Measurements from ENCODE around the gene LAMA4. TPM values are rescaled to one million over a fixed set of nuclear protein-coding genes. Genes with fewer than 3 reads are reported as not detected.
A peak's percentile ranks its signal among the peaks of the same experiment; 100 is the strongest.

Gene LAMA4
- total RNA-seq, 1 experiment from 2014 or later = 58.3 TPM

GRCh38 chr6:112232845-112233256, 21.5 kb downstream of the LAMA4 start:
- Histone ChIP-seq H3K9me2 (ENCODE audit: insufficient read depth) (no peaks in the 10 kb centered on the region), H3K9me3 (ENCODE audit: insufficient read depth, low read depth) (peaks cover 5% of the 10 kb centered on the region; the same call in 1 of the 2 replicates), H3K27me3 (ENCODE audit: insufficient read depth, low read depth) (no peaks in the 10 kb centered on the region), H3K79me2 (ENCODE audit: low read depth) (peaks cover 98% of the 10 kb centered on the region), H3K36me3 (ENCODE audit: low read depth) (peaks cover 96% of the 10 kb centered on the region), H3K4me3 (no peak overlapping the region), H3K4me1 (replicated peaks; ENCODE audit: insufficient read depth) (peaks cover 26% of the 10 kb centered on the region), H3K4me2 (no peak overlapping the region), H3F3A (ENCODE audit: insufficient read depth, low read depth) (peaks cover 32% of the 10 kb centered on the region; the same call in 1 of the 2 replicates), H3K27ac (no peak overlapping the region), H4K20me1 (ENCODE audit: insufficient read depth) (peaks cover 8% of the 10 kb centered on the region; the same call in 1 of the 2 replicates), H2AFZ (no peak overlapping the region)
- no peak for DNase-seq
- intact Hi-C loops (cut with micrococcal nuclease; ENCODE audit: unreplicated experiment) = no loop called here
- BruUV-seq (replicated peaks) = no TSS peak
- no peak for TF ChIP-seq EZH2 (IDR thresholded peaks at IDR 0.05; ENCODE audit: low read depth)
- no peak for TF ChIP-seq CTCF (conservative IDR thresholded peaks at IDR 0.05)
- CTCF ChIA-PET = no interaction called here
- POLR2A ChIA-PET (ENCODE audit: unreplicated experiment) = no interaction called here

- intact Hi-C loops (cut with micrococcal nuclease; ENCODE audit: unreplicated experiment) = no loop called here
- ChIA-PET CTCF (no interaction called here), POLR2A (ENCODE audit: unreplicated experiment) (no interaction called here)
Observed at GRCh38 chr6:112231594-112232060, 22.7 kb downstream of the LAMA4 start.

GRCh38 chr6:112231164-112231563, 23.2 kb downstream of the LAMA4 start:
- peaks cover 5% of the 10 kb centered on the region; the same call in 1 of the 2 replicates for H3K9me3 ChIP-seq (ENCODE audit: insufficient read depth, low read depth)
- H3K27ac ChIP-seq = 0 out of 2 replicates have a peak overlapping the region, but pooled peaks have one; percentile 5
- H3K4me2 ChIP-seq = no peak overlapping the region
- POLR2A ChIA-PET (ENCODE audit: unreplicated experiment) = no interaction called here
- H3K4me1 ChIP-seq (replicated peaks; ENCODE audit: insufficient read depth) = peaks cover 36% of the 10 kb centered on the region
- TF ChIP-seq CTCF (conservative IDR thresholded peaks at IDR 0.05) (no peak), EZH2 (IDR thresholded peaks at IDR 0.05; ENCODE audit: low read depth) (no peak)
- H3K4me3 ChIP-seq = no peak overlapping the region
- no TSS peak for BruUV-seq (replicated peaks)
- CTCF ChIA-PET = no interaction called here
- H3K79me2 ChIP-seq (ENCODE audit: low read depth) = peaks cover 96% of the 10 kb centered on the region
- DNase-seq = no peak
- H3K36me3 ChIP-seq (ENCODE audit: low read depth) = peaks cover 93% of the 10 kb centered on the region
- intact Hi-C loops (cut with micrococcal nuclease; ENCODE audit: unreplicated experiment) = no loop called here
- H3F3A ChIP-seq (ENCODE audit: insufficient read depth, low read depth) = peaks cover 32% of the 10 kb centered on the region; the same call in 1 of the 2 replicates
- H3K9me2 ChIP-seq (ENCODE audit: insufficient read depth) = 0 out of 2 replicates have a peak, but pooled peaks cover 5% of the 10 kb centered on the region
- H4K20me1 ChIP-seq (ENCODE audit: insufficient read depth) = peaks cover 9% of the 10 kb centered on the region; the same call in 1 of the 2 replicates
- H2AFZ ChIP-seq = no peak overlapping the region
- H3K27me3 ChIP-seq (ENCODE audit: insufficient read depth, low read depth) = no peaks in the 10 kb centered on the region

More at GRCh38 chr6:112231594-112232060, 22.7 kb downstream of the LAMA4 start:
- H4K20me1 ChIP-seq (ENCODE audit: insufficient read depth) = peaks cover 8% of the 10 kb centered on the region; the same call in 1 of the 2 replicates
- H3K4me2 ChIP-seq = 0 out of 2 replicates have a peak overlapping the region, but pooled peaks have one; percentile 6
- 0 out of 2 replicates have a peak, but pooled peaks cover 5% of the 10 kb centered on the region for H3K9me2 ChIP-seq (ENCODE audit: insufficient read depth)
- peaks cover 96% of the 10 kb centered on the region for H3K79me2 ChIP-seq (ENCODE audit: low read depth)
- peaks cover 32% of the 10 kb centered on the region for H3K4me1 ChIP-seq (replicated peaks; ENCODE audit: insufficient read depth)
- BruUV-seq (replicated peaks) = no TSS peak
- 0 out of 2 replicates have a peak overlapping the region, but pooled peaks have one; percentile 5 for H3K27ac ChIP-seq
- H3K9me3 ChIP-seq (ENCODE audit: insufficient read depth, low read depth) = peaks cover 5% of the 10 kb centered on the region; the same call in 1 of the 2 replicates
- TF ChIP-seq CTCF (conservative IDR thresholded peaks at IDR 0.05) = no peak
- no peak for TF ChIP-seq EZH2 (IDR thresholded peaks at IDR 0.05; ENCODE audit: low read depth)
- H3F3A ChIP-seq (ENCODE audit: insufficient read depth, low read depth) = peaks cover 32% of the 10 kb centered on the region; the same call in 1 of the 2 replicates
- no peaks in the 10 kb centered on the region for H3K27me3 ChIP-seq (ENCODE audit: insufficient read depth, low read depth)
- no peak overlapping the region for H3K4me3 ChIP-seq
- H3K36me3 ChIP-seq (ENCODE audit: low read depth) = peaks cover 93% of the 10 kb centered on the region
- DNase-seq = no peak
- H2AFZ ChIP-seq = no peak overlapping the region

Data from PC-9 (cell line).